Keratinocyte (primary cell): Measurements from ENCODE around the gene GDPD1. TPM values are rescaled to one million over a fixed set of nuclear protein-coding genes. Genes with fewer than 3 reads are reported as not detected.

ENCODE experiments used
- DNase-seq: peaks from one replicate; pipeline ENCODE4 v3.0.0-alpha.2; 2011; ENCODE audit warnings: low read depth, missing footprints, low spot score
- FAIRE-seq: peaks from 2 replicates; lab custom pipeline; 2011; peaks lifted over from hg19 to GRCh38; lab: Jason Lieb, UNC
- H2AFZ ChIP-seq: 2 replicates; pipeline ENCODE4 v1.6.0; 2012; ENCODE audit warnings: low read length, control low read depth, inconsistent platforms; ENCODE audit not compliant: control insufficient read depth
- H3K27ac ChIP-seq: 2 replicates; pipeline ENCODE4 v1.5.1; 2011; ENCODE audit warnings: low read length; ENCODE audit not compliant: control insufficient read depth, insufficient read depth
- H3K27me3 ChIP-seq: 3 replicates; pipeline ENCODE4 v1.6.0; 2011; ENCODE audit warnings: low read length; ENCODE audit not compliant: control insufficient read depth, insufficient read depth; ENCODE audit errors: extremely low read depth
- H3K36me3 ChIP-seq, 2 experiments: 2 replicates in 1 of 2; 3 replicates in 1 of 2; pipeline ENCODE4 v1.5.1; 2011; ENCODE audit warnings: low read length in 2 of 2, mild to moderate bottlenecking in 1 of 2; ENCODE audit not compliant: control insufficient read depth in 2 of 2, insufficient read depth in 2 of 2; ENCODE audit errors: extremely low read depth in 1 of 2
- H3K4me1 ChIP-seq: 3 replicates; pipeline ENCODE4 v1.5.1; 2011; ENCODE audit warnings: low read length; ENCODE audit not compliant: control insufficient read depth, insufficient read depth; ENCODE audit errors: extremely low read depth
- H3K4me2 ChIP-seq: 3 replicates; pipeline ENCODE4 v1.6.0; 2011; ENCODE audit warnings: low read depth, low read length; ENCODE audit not compliant: control insufficient read depth, insufficient read depth; ENCODE audit errors: extremely low read depth
- H3K4me3 ChIP-seq, 3 experiments: fragments of 200-600 bp in 1 of 3; sonication (generic) in 1 of 3; 2 replicates in 2 of 3; 3 replicates in 1 of 3; pipeline ENCODE4 v1.5.1; 2011 to 2016; ENCODE audit warnings: low read length in 3 of 3, mild to moderate bottlenecking in 3 of 3, control low read depth in 2 of 3, inconsistent platforms in 1 of 3, low read depth in 1 of 3, mixed read lengths in 1 of 3, mixed run types in 1 of 3, moderate library complexity in 1 of 3; ENCODE audit not compliant: control insufficient read depth in 2 of 3, insufficient read depth in 2 of 3; ENCODE audit errors: extremely low read depth in 1 of 3
- H3K79me2 ChIP-seq: 2 replicates; pipeline ENCODE4 v1.6.0; 2012; ENCODE audit warnings: low read length; ENCODE audit not compliant: control insufficient read depth, insufficient read depth
- H3K9ac ChIP-seq: 3 replicates; pipeline ENCODE4 v1.6.0; 2011; ENCODE audit warnings: low read length; ENCODE audit not compliant: control insufficient read depth, insufficient read depth; ENCODE audit errors: extremely low read depth
- H3K9me1 ChIP-seq: 3 replicates; pipeline ENCODE4 v1.6.0; 2011; ENCODE audit warnings: low read length; ENCODE audit not compliant: control insufficient read depth, insufficient read depth; ENCODE audit errors: extremely low read depth
- H3K9me3 ChIP-seq: 2 replicates; pipeline ENCODE4 v1.5.1; 2012; ENCODE audit warnings: low read depth, low read length; ENCODE audit not compliant: control insufficient read depth
- H4K20me1 ChIP-seq: 3 replicates; pipeline ENCODE4 v1.6.0; 2011; ENCODE audit warnings: low read length; ENCODE audit not compliant: control insufficient read depth, insufficient read depth; ENCODE audit errors: extremely low read depth
- EZH2 ChIP-seq: IDR thresholded peaks from one replicate; pipeline ENCODE4 v1.6.1; 2012; ENCODE audit warnings: inconsistent platforms, mild to moderate bottlenecking, low read length, moderate library complexity
- dilution Hi-C: fragments of 300-500 bp; cut with MboI; formaldehyde crosslinking; loops from one replicate; pipeline ENCODE4 v1.7.0; 2020; ENCODE audit warnings: low sequenced_read_pairs; ENCODE audit not compliant: extremely low pct_ligation_motif_present
- polyA plus RNA-seq, 5 experiments: library from polyadenylated mRNA; depleted of rRNA in 3 of 5; stranded (reverse) in 3 of 5; stranded (forward) in 1 of 5; unstranded in 1 of 5; fragments of >200 nt; gene quantifications; 1 replicate in 1 of 5; 2 replicates in 3 of 5; 3 replicates in 1 of 5; pipeline versions ENCODE4 v1.2.1 to v1.2.3, GENCODE V29; 2011 to 2012; ENCODE audit warnings: missing spikeins in 2 of 5, low read depth in 1 of 5, low replicate concordance in 1 of 5
- TF ChIP-seq, protein P1 (sequence below), 3 experiments: IDR thresholded peaks in 1 of 3; conservative IDR thresholded peaks in 1 of 3; optimal IDR thresholded peaks in 1 of 3; 2 replicates in 2 of 3; 3 replicates in 1 of 3; pipeline versions ENCODE3 to v1.5.1; 2011; ENCODE audit warnings: low read length in 3 of 3, mild to moderate bottlenecking in 3 of 3, moderate library complexity in 2 of 3, control low read depth in 1 of 3, inconsistent platforms in 1 of 3; ENCODE audit not compliant: insufficient read depth in 2 of 3; ENCODE audit errors: extremely low read depth in 1 of 3

The GDPD1 gene
- polyA plus RNA-seq, 1 donor (not counting 4 experiments of a cell fraction or from before 2014, with no cell fraction given): 3.3 TPM

DNA sequence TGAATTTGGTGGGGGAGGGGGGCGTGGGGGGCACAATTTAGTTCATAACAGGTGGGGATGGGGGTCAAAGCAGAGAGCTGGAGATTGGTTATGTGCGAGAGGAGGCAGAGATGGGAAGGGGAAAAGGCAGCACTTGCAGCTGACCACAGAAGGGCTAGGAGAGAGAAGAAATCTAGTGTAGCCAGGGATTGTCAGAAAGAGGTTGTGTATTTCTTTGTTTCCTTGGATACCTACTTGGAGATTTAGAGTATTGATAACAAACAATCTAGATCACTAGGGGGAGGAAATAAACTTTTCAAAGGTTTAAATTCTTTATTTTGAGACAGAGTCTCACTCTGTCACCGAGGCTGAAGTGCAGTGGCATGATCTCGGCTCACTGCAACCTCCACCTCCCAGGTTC lies 64.0 kb downstream of the GDPD1 start:
- H3K27me3 ChIP-seq: no peaks in the 10 kb centered on the region
- no peak overlapping the region for H3K4me3 ChIP-seq
- H3K27ac ChIP-seq: no peak overlapping the region
- TF ChIP-seq, protein P1, sequence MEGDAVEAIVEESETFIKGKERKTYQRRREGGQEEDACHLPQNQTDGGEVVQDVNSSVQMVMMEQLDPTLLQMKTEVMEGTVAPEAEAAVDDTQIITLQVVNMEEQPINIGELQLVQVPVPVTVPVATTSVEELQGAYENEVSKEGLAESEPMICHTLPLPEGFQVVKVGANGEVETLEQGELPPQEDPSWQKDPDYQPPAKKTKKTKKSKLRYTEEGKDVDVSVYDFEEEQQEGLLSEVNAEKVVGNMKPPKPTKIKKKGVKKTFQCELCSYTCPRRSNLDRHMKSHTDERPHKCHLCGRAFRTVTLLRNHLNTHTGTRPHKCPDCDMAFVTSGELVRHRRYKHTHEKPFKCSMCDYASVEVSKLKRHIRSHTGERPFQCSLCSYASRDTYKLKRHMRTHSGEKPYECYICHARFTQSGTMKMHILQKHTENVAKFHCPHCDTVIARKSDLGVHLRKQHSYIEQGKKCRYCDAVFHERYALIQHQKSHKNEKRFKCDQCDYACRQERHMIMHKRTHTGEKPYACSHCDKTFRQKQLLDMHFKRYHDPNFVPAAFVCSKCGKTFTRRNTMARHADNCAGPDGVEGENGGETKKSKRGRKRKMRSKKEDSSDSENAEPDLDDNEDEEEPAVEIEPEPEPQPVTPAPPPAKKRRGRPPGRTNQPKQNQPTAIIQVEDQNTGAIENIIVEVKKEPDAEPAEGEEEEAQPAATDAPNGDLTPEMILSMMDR (optimal IDR thresholded peaks at IDR 0.05 in 1 of 3, IDR thresholded peaks at IDR 0.05 in 1 of 3, conservative IDR thresholded peaks at IDR 0.05 in 1 of 3; ENCODE audit: extremely low read depth in 1 of 3, insufficient read depth in 2 of 3, low read length in 3 of 3): no peak
- no peak for TF ChIP-seq EZH2
- H3K79me2 ChIP-seq: no peaks in the 10 kb centered on the region
- no peaks in the 10 kb centered on the region for H3K36me3 ChIP-seq
- H3K9me3 ChIP-seq: no peaks in the 10 kb centered on the region
- H3K4me1 ChIP-seq: peaks cover 3% of the 10 kb centered on the region
- dilution Hi-C loops: no loop called here
- H3K9me1 ChIP-seq: no peaks in the 10 kb centered on the region
- FAIRE-seq: no peak
- no peak overlapping the region for H2AFZ ChIP-seq
- no peak overlapping the region for H3K9ac ChIP-seq
- no peaks in the 10 kb centered on the region for H4K20me1 ChIP-seq
- no peak for DNase-seq
- H3K4me2 ChIP-seq: no peak overlapping the region

DNA sequence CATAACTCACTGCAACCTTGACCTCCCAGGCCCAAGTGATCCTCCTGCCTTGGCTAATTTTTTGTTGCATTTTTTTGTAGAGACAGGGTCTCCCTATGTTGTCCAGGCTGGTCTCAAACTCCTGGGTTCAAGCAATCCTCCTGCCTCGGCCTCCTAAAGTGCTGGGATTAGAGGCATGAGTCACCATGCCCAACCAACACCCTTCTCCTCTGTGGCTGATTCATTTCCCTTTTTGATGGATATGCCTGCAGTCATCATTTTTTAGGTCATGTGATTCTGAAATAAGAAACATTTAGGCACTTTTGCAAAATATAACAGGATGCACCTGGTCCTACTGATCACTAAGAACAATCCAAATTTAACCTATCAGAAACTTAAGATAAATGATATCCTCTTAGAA lies 67.1 kb downstream of the GDPD1 start:
- FAIRE-seq (no peak), DNase-seq (peak; percentile 11)
- no peak overlapping the region for H3K4me2 ChIP-seq
- TF ChIP-seq EZH2: no peak
- TF ChIP-seq, protein P1 (optimal IDR thresholded peaks at IDR 0.05 in 1 of 3, IDR thresholded peaks at IDR 0.05 in 1 of 3, conservative IDR thresholded peaks at IDR 0.05 in 1 of 3; ENCODE audit: extremely low read depth in 1 of 3, insufficient read depth in 2 of 3, low read length in 3 of 3): no peak
- no peak overlapping the region for H2AFZ ChIP-seq
- no peaks in the 10 kb centered on the region for H3K36me3 ChIP-seq
- no peak overlapping the region for H3K9ac ChIP-seq
- no peaks in the 10 kb centered on the region for H3K79me2 ChIP-seq
- dilution Hi-C loops: no loop called here
- H3K27me3 ChIP-seq: no peaks in the 10 kb centered on the region
- peaks cover 7% of the 10 kb centered on the region for H3K4me1 ChIP-seq
- no peaks in the 10 kb centered on the region for H4K20me1 ChIP-seq
- no peaks in the 10 kb centered on the region for H3K9me1 ChIP-seq
- no peaks in the 10 kb centered on the region for H3K9me3 ChIP-seq
- H3K4me3 ChIP-seq: no peak overlapping the region
- no peak overlapping the region for H3K27ac ChIP-seq
